KMS-11 (cell line): ENCODE measurements around the gene IQGAP2.

Experiments used
- H2AFZ ChIP-seq: fragments of 200-600 bp; sonication (generic); 2 replicates; pipeline ENCODE4 v1.6.1; 2016; ENCODE audit warnings: antibody characterized with exemption, mixed run types, low read depth
- H3K27ac ChIP-seq: fragments of 200-600 bp; sonication (generic); 2 replicates; pipeline ENCODE4 v1.6.1; 2016; ENCODE audit warnings: mild to moderate bottlenecking, mixed run types
- H3K27me3 ChIP-seq: fragments of 200-600 bp; sonication (generic); 2 replicates; pipeline ENCODE4 v1.6.1; 2017; ENCODE audit warnings: mild to moderate bottlenecking, low read depth, mixed run types, moderate library complexity; ENCODE audit not compliant: insufficient read depth
- H3K36me3 ChIP-seq: fragments of 200-600 bp; sonication (generic); 2 replicates; pipeline ENCODE4 v1.6.1; 2017; ENCODE audit warnings: mild to moderate bottlenecking, mixed run types; ENCODE audit not compliant: insufficient read depth
- H3K4me1 ChIP-seq: fragments of 200-600 bp; sonication (generic); 2 replicates; pipeline ENCODE4 v1.6.1; 2016; ENCODE audit warnings: mild to moderate bottlenecking, low read depth, mixed run types; ENCODE audit not compliant: poor library complexity, severe bottlenecking
- H3K4me2 ChIP-seq: fragments of 200-600 bp; sonication (generic); 2 replicates; pipeline ENCODE4 v1.7.0; 2016; ENCODE audit warnings: mild to moderate bottlenecking, mixed run types
- H3K4me3 ChIP-seq: fragments of 200-600 bp; sonication (generic); IDR thresholded peaks from 2 replicates; pipeline ENCODE4 v1.6.1; 2017; ENCODE audit warnings: low read depth, low read length, mixed read lengths; ENCODE audit not compliant: insufficient read depth
- H3K79me2 ChIP-seq: fragments of 200-600 bp; sonication (generic); 2 replicates; pipeline ENCODE4 v1.6.1; 2016; ENCODE audit warnings: low read depth, mixed run types; ENCODE audit not compliant: insufficient read depth
- H3K9ac ChIP-seq: fragments of 200-600 bp; sonication (generic); 2 replicates; pipeline ENCODE4 v1.6.1; 2016; ENCODE audit warnings: mild to moderate bottlenecking, mixed run types
- H4K20me1 ChIP-seq: fragments of 200-600 bp; sonication (generic); 2 replicates; pipeline ENCODE4 v1.6.1; 2016; ENCODE audit warnings: mild to moderate bottlenecking, mixed run types; ENCODE audit not compliant: insufficient read depth
- TF ChIP-seq, protein P1 (sequence below): fragments of 200-600 bp; sonication (generic); conservative IDR thresholded peaks from 2 replicates; pipeline ENCODE4 v1.6.1; 2017; ENCODE audit warnings: low read depth, mild to moderate bottlenecking, antibody characterized with exemption, low read length, moderate library complexity, mixed read lengths

Gene IQGAP2

DNA sequence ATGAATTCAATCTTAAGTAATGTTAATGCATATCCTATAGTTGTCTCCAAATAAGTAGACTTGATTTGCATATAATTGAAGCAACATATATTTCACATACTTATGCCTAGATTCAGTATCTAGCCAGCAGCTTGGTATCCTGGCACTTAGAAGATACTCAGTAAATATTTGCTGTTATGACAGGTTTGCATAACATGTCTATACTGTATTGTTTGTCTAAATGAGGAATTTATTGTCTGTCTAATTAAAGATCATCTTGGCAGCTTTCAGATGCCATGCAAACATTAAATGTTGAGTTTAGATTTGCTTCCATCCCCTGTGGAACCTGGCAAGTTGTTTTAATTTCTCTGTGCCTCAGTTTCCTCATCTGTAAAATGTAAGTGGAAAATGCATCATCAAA is 9.4 kb downstream of the IQGAP2 start:
- Histone ChIP-seq H3K36me3 (peaks cover 4% of the 10 kb centered on the region; the same call in 1 of the 2 replicates), H3K4me3 (no peak overlapping the region)
- TF ChIP-seq, protein P1, sequence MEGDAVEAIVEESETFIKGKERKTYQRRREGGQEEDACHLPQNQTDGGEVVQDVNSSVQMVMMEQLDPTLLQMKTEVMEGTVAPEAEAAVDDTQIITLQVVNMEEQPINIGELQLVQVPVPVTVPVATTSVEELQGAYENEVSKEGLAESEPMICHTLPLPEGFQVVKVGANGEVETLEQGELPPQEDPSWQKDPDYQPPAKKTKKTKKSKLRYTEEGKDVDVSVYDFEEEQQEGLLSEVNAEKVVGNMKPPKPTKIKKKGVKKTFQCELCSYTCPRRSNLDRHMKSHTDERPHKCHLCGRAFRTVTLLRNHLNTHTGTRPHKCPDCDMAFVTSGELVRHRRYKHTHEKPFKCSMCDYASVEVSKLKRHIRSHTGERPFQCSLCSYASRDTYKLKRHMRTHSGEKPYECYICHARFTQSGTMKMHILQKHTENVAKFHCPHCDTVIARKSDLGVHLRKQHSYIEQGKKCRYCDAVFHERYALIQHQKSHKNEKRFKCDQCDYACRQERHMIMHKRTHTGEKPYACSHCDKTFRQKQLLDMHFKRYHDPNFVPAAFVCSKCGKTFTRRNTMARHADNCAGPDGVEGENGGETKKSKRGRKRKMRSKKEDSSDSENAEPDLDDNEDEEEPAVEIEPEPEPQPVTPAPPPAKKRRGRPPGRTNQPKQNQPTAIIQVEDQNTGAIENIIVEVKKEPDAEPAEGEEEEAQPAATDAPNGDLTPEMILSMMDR = no peak

DNA sequence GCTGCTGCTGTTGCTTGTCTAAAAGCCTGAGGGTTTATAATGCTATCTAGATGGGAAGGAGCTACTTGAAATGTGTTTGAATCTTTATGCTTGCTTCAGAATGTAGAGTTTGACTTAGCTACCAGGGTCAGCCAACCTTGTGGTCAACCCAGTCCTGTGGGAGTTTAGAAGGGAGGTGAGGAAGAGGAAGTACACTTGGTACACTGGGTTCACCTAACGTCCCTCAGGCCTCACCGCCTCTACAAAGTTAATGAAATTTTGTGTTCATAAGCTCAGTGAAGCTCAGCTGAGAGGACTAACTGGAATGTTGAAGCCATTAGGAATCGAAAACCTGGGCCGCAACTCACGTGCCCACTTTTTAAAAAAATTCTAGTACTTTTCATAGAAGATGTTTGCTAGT is 10.7 kb downstream of the IQGAP2 start:
- H3K36me3 ChIP-seq = peaks cover 4% of the 10 kb centered on the region; the same call in 1 of the 2 replicates
- no peak overlapping the region for H3K27ac ChIP-seq

More for the DNA sequence above, 9.4 kb downstream of the IQGAP2 start:
- no peak overlapping the region for H3K9ac ChIP-seq
- no peak overlapping the region for H2AFZ ChIP-seq
- H3K4me2 ChIP-seq = no peak overlapping the region
- peaks cover 100% of the 10 kb centered on the region for H3K79me2 ChIP-seq
- no peak overlapping the region for H3K27ac ChIP-seq
- H4K20me1 ChIP-seq = peaks cover 47% of the 10 kb centered on the region
- peaks cover 31% of the 10 kb centered on the region for H3K4me1 ChIP-seq
- no peaks in the 10 kb centered on the region for H3K27me3 ChIP-seq

DNA sequence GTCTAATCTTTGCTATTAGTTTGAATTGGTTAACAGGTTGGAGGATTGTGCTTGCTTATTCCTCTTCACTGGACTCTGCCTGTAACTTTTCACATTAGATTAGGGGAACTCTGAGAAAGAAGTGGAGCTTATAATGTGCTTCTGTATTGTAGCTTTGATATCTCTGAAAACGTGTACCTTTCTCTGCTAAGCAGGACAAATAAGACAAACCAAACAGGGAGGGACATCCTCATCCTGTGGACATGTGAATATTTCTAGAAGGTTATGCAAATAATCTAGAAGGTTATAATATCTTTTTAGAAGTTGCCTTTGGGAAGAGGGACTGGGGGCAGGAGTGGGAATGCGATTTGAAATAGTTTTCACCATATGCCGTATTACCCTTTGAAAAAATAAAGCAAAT is 11.7 kb downstream of the IQGAP2 start:
- H4K20me1 ChIP-seq = peaks cover 52% of the 10 kb centered on the region
- peaks cover 100% of the 10 kb centered on the region for H3K79me2 ChIP-seq
- no peaks in the 10 kb centered on the region for H3K27me3 ChIP-seq
- no peak overlapping the region for H3K9ac ChIP-seq
- no peak overlapping the region for H3K27ac ChIP-seq
- H3K4me3 ChIP-seq = no peak overlapping the region
- no peak overlapping the region for H2AFZ ChIP-seq
- H3K36me3 ChIP-seq = peaks cover 4% of the 10 kb centered on the region; the same call in 1 of the 2 replicates
- peaks cover 10% of the 10 kb centered on the region for H3K4me1 ChIP-seq
- TF ChIP-seq, protein P1 = no peak
- H3K4me2 ChIP-seq = no peak overlapping the region

More for the DNA sequence above, 10.7 kb downstream of the IQGAP2 start:
- no peak overlapping the region for H2AFZ ChIP-seq
- H3K9ac ChIP-seq = no peak overlapping the region
- peaks cover 19% of the 10 kb centered on the region for H3K4me1 ChIP-seq
- TF ChIP-seq, protein P1 = no peak
- H3K4me2 ChIP-seq = no peak overlapping the region
- H4K20me1 ChIP-seq = peaks cover 47% of the 10 kb centered on the region
- peaks cover 100% of the 10 kb centered on the region for H3K79me2 ChIP-seq
- H3K27me3 ChIP-seq = no peaks in the 10 kb centered on the region
- H3K4me3 ChIP-seq = no peak overlapping the region

DNA sequence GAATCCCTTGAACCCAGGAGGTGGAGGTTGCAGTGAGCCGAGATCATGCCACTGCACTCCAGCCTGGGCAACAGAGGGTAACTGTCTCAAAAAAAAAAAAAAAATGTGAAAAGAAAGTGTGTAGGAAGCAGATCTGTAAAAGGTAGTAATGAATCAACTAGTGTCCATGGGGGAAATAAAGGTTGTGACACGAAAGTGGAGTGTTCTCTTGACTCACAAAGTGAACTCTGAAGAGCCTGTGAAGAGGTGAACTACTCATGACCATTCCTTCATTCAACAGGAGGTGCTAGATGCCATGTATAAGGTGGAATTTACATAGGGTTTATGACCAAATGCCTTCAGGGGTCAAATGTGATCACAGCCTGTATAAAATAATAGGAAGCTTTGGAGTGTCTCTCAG is 12.8 kb downstream of the IQGAP2 start:
- no peak overlapping the region for H2AFZ ChIP-seq
- H3K36me3 ChIP-seq = peaks cover 4% of the 10 kb centered on the region; the same call in 1 of the 2 replicates
- no peak overlapping the region for H3K9ac ChIP-seq
- no peaks in the 10 kb centered on the region for H3K27me3 ChIP-seq
- H3K4me1 ChIP-seq = peaks cover 7% of the 10 kb centered on the region
- H3K79me2 ChIP-seq = peaks cover 100% of the 10 kb centered on the region
- no peak overlapping the region for H3K4me2 ChIP-seq
- TF ChIP-seq, protein P1 = no peak
- H3K27ac ChIP-seq = no peak overlapping the region
- H3K4me3 ChIP-seq = no peak overlapping the region
- H4K20me1 ChIP-seq = peaks cover 49% of the 10 kb centered on the region
